IPS-18c (cell line): ENCODE data around the gene KITLG.
"Not testable (repeated sequence)": the region's sequence is repeated elsewhere in the genome, so short reads cannot be mapped to it uniquely, and the experiment has no call there.

Source experiments
- H3K4me3 ChIP-seq: 2 replicates; pipeline ENCODE4 v1.7.0; 2013; ENCODE audit warnings: low read depth, mild to moderate bottlenecking, low read length, moderate library complexity; ENCODE audit not compliant: insufficient read depth
- H3K9me3 ChIP-seq: one replicate; pipeline ENCODE4 v1.6.1; 2013; ENCODE audit warnings: mild to moderate bottlenecking, low read length, moderate library complexity; ENCODE audit not compliant: control insufficient read depth, insufficient read depth

The KITLG gene

GRCh38 chr12:88580051-88580871 lies at the start of gene KITLG:
Gene KITLG (minus strand): TSS chr12:88580471. CDS start chr12:88580278, 193 bp downstream.
- Histone ChIP-seq H3K9me3 (no peaks in the 10 kb centered on the region), H3K4me3 (peak within 1 kb of the TSS; percentile 80)

GRCh38 chr12:88628856-88629509 lies 48.7 kb upstream of the KITLG start:
- no peak overlapping the region for H3K4me3 ChIP-seq
- H3K9me3 ChIP-seq: no peaks in the 10 kb centered on the region

GRCh38 chr12:88628035-88628434 lies 47.8 kb upstream of the KITLG start:
- H3K4me3 ChIP-seq, H3K9me3 ChIP-seq: not testable (repeated sequence)

- H3K9me3 ChIP-seq: no peaks in the 10 kb centered on the region
- no peak overlapping the region for H3K4me3 ChIP-seq
Measured at GRCh38 chr12:88627501-88627900, 47.2 kb upstream of the KITLG start.

- H3K4me3 ChIP-seq: no peak overlapping the region
- no peaks in the 10 kb centered on the region for H3K9me3 ChIP-seq
Measured at GRCh38 chr12:88625356-88625755, 45.1 kb upstream of the KITLG start.

- H3K4me3 ChIP-seq: no peak overlapping the region
Measured at GRCh38 chr12:88624911-88625310, 44.6 kb upstream of the KITLG start.

GRCh38 chr12:88623777-88624548 lies 43.7 kb upstream of the KITLG start:
- no peak overlapping the region for H3K4me3 ChIP-seq
- no peaks in the 10 kb centered on the region for H3K9me3 ChIP-seq

More at GRCh38 chr12:88624911-88625310, 44.6 kb upstream of the KITLG start:
- no peaks in the 10 kb centered on the region for H3K9me3 ChIP-seq

- Histone ChIP-seq H3K9me3 (no peaks in the 10 kb centered on the region), H3K4me3 (no peak overlapping the region)
Measured at GRCh38 chr12:88617352-88617751, 37.1 kb upstream of the KITLG start.

- Histone ChIP-seq H3K9me3 (no peaks in the 10 kb centered on the region), H3K4me3 (no peak overlapping the region)
Measured at GRCh38 chr12:88615490-88615889, 35.2 kb upstream of the KITLG start.

GRCh38 chr12:88604646-88605045 lies 24.4 kb upstream of the KITLG start:
- peaks cover 2% of the 10 kb centered on the region for H3K9me3 ChIP-seq
- H3K4me3 ChIP-seq: no peak overlapping the region

GRCh38 chr12:88600272-88600671 lies 20.0 kb upstream of the KITLG start:
- H3K9me3 ChIP-seq: peaks cover 2% of the 10 kb centered on the region
- H3K4me3 ChIP-seq: no peak overlapping the region

- H3K4me3 ChIP-seq: no peak overlapping the region
- H3K9me3 ChIP-seq: no peaks in the 10 kb centered on the region
Measured at GRCh38 chr12:88597365-88597764, 17.1 kb upstream of the KITLG start.

GRCh38 chr12:88595697-88596096 lies 15.4 kb upstream of the KITLG start:
- Histone ChIP-seq H3K4me3 (no peak overlapping the region), H3K9me3 (no peaks in the 10 kb centered on the region)

- H3K4me3 ChIP-seq: no peak overlapping the region
- H3K9me3 ChIP-seq: no peaks in the 10 kb centered on the region
Measured at GRCh38 chr12:88594780-88595179, 14.5 kb upstream of the KITLG start.

GRCh38 chr12:88591343-88591742 lies 11.1 kb upstream of the KITLG start:
- Histone ChIP-seq H3K4me3 (no peak overlapping the region), H3K9me3 (peaks cover 7% of the 10 kb centered on the region)

- Histone ChIP-seq H3K4me3 (no peak overlapping the region), H3K9me3 (peaks cover 12% of the 10 kb centered on the region)
Measured at GRCh38 chr12:88590851-88591250, 10.6 kb upstream of the KITLG start.

- Histone ChIP-seq H3K9me3 (peaks cover 12% of the 10 kb centered on the region), H3K4me3 (no peak overlapping the region)
Measured at GRCh38 chr12:88585077-88585476, 4.8 kb upstream of the KITLG start.

GRCh38 chr12:88579601-88580050 lies 645 bp downstream of the KITLG start:
- Histone ChIP-seq H3K4me3 (peak overlapping the region; percentile 80), H3K9me3 (no peaks in the 10 kb centered on the region)
